Kasumi-1 (cell line): ENCODE data around the gene F7.

ENCODE experiments used
- DNase-seq, 2 experiments: peaks; one replicate each; lab custom pipeline; 2025; lab: John Stamatoyannopoulos, UW

Gene F7

GRCh38 chr13:113117911-113118260 lies 12.3 kb downstream of the F7 start:
- no peak for DNase-seq

- DNase-seq: no peak
Observed at GRCh38 chr13:113118261-113119021, 12.8 kb downstream of the F7 start.

- no peak for DNase-seq
Observed at GRCh38 chr13:113119166-113119821, 13.7 kb downstream of the F7 start.

GRCh38 chr13:113119822-113120189 lies 14.2 kb downstream of the F7 start:
- DNase-seq: no peak

GRCh38 chr13:113120300-113121182 lies 14.9 kb downstream of the F7 start:
- DNase-seq: no peak

GRCh38 chr13:113121183-113121927 lies 15.8 kb downstream of the F7 start:
- no peak for DNase-seq

GRCh38 chr13:113121928-113122471 lies 16.4 kb downstream of the F7 start:
- DNase-seq: no peak

GRCh38 chr13:113122550-113123225 lies 17.1 kb downstream of the F7 start, which contains the start of gene F10:
Gene F10, plus strand, starts transcription at chr13:113122799. Its CDS starts 57 bp downstream, at chr13:113122856.
- no peak for DNase-seq

- DNase-seq: no peak
Observed at GRCh38 chr13:113123226-113124201, 17.9 kb downstream of the F7 start.

GRCh38 chr13:113124211-113124970 lies 18.8 kb downstream of the F7 start:
- DNase-seq: no peak

GRCh38 chr13:113125506-113126264 lies 20.1 kb downstream of the F7 start:
- no peak for DNase-seq

GRCh38 chr13:113126265-113127150 lies 20.9 kb downstream of the F7 start:
- DNase-seq: no peak

GRCh38 chr13:113129480-113129879 lies 23.9 kb downstream of the F7 start:
- DNase-seq: no peak

GRCh38 chr13:113129921-113130750 lies 24.5 kb downstream of the F7 start:
- DNase-seq: no peak

- DNase-seq: no peak
Observed at GRCh38 chr13:113135281-113135760, 29.7 kb downstream of the F7 start.

- DNase-seq: no peak
Observed at GRCh38 chr13:113137691-113138298, 32.2 kb downstream of the F7 start.
